Fibroblast of lung (primary cell): Measurements from ENCODE around the gene ERF.

Source experiments
- EZH2 ChIP-seq: IDR thresholded peaks from 2 replicates; pipeline ENCODE4 v1.5.1; 2012; ENCODE audit warnings: low read length, control low read depth, mild to moderate bottlenecking; ENCODE audit errors: missing control alignments
- TF ChIP-seq, protein P1 (sequence below), 2 donors: IDR thresholded peaks in 1 of 2; conservative IDR thresholded peaks in 1 of 2; 1 replicate in 1 of 2; 2 replicates in 1 of 2; pipeline ENCODE4 v1.5.1; 2011 to 2012; ENCODE audit warnings: low read length in 2 of 2, control low read depth in 1 of 2, inconsistent platforms in 1 of 2, low read depth in 1 of 2, mild to moderate bottlenecking in 1 of 2

DNA sequence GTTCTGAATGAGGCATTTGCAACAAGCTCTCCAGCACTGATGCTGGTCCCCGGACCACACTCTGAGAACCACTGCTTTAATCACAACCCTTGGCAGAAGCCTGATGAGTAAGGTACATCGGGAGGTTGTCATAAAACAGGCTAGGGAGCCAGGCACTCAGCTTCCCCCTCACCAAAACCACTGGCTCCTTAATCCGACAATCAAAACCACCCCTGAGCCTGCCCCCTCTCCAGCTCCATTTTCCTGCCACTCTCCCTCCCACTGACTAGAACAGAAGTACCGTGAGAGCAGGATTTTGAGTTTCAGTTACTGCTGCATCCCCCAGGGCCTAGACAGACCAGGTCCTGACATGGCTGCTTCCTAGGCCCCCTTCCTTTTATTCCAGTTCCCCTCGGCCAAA is 19.7 kb downstream of the ERF start:
- TF ChIP-seq, protein P1, sequence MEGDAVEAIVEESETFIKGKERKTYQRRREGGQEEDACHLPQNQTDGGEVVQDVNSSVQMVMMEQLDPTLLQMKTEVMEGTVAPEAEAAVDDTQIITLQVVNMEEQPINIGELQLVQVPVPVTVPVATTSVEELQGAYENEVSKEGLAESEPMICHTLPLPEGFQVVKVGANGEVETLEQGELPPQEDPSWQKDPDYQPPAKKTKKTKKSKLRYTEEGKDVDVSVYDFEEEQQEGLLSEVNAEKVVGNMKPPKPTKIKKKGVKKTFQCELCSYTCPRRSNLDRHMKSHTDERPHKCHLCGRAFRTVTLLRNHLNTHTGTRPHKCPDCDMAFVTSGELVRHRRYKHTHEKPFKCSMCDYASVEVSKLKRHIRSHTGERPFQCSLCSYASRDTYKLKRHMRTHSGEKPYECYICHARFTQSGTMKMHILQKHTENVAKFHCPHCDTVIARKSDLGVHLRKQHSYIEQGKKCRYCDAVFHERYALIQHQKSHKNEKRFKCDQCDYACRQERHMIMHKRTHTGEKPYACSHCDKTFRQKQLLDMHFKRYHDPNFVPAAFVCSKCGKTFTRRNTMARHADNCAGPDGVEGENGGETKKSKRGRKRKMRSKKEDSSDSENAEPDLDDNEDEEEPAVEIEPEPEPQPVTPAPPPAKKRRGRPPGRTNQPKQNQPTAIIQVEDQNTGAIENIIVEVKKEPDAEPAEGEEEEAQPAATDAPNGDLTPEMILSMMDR (conservative IDR thresholded peaks at IDR 0.05 in 1 of 2, IDR thresholded peaks at IDR 0.05 in 1 of 2; ENCODE audit: low read depth in 1 of 2, low read length in 2 of 2): no peak
- TF ChIP-seq EZH2: no peak
